B cell (primary cell): ENCODE data around the gene ARMC9. TPM values are rescaled to one million over a fixed set of nuclear protein-coding genes. Genes with fewer than 3 reads are reported as not detected.

Source experiments
- ATAC-seq: fragments of 200-7000 bp; cut with Tn5 transposase; one replicate; pipeline ENCODE4 v1.10.0; 2021; ENCODE audit warnings: low read depth, mild to moderate bottlenecking, moderate number of reproducible peaks, moderate library complexity
- CTCF ChIA-PET: fragments of 350-600 bp; sonication (Branson Sonifier 250); formaldehyde crosslinking; loops from one replicate; lab custom pipeline; 2021; ENCODE audit warnings: antibody characterized with exemption, inconsistent platforms; lab: Charles Lee
- POLR2A ChIA-PET: fragments of 350-600 bp; sonication (Branson Sonifier 250); formaldehyde crosslinking; loops from one replicate; lab custom pipeline; 2021; ENCODE audit warnings: antibody characterized with exemption; lab: Charles Lee
- DNase-seq: peaks from one replicate; pipeline ENCODE4 v3.0.0; 2013
- H2AFZ ChIP-seq: 2 replicates; pipeline ENCODE4 v1.6.1; 2012; ENCODE audit warnings: mild to moderate bottlenecking, low read depth, low read length; ENCODE audit not compliant: insufficient read depth, poor library complexity, severe bottlenecking
- H3K27ac ChIP-seq, 2 donors: 1 replicate in 1 of 2; 2 replicates in 1 of 2; pipeline ENCODE4 v1.5.1; 2012 to 2013; ENCODE audit warnings: low read length in 2 of 2, mild to moderate bottlenecking in 2 of 2, moderate library complexity in 1 of 2
- H3K27me3 ChIP-seq, 4 experiments: fragments of 200-600 bp in 1 of 4; sonication (generic) in 1 of 4; replicated peaks in 1 of 4; 1 replicate in 2 of 4; 2 replicates in 2 of 4; pipeline versions ENCODE4 v1.6.1 to v1.7.0; 2013 to 2016; ENCODE audit warnings: low read length in 3 of 4, mild to moderate bottlenecking in 2 of 4, mixed read lengths in 1 of 4, moderate library complexity in 1 of 4; ENCODE audit not compliant: insufficient read depth in 4 of 4, control insufficient read depth in 3 of 4; ENCODE audit errors: control extremely low read depth in 1 of 4
- H3K36me3 ChIP-seq, 2 experiments: replicated peaks in 1 of 2; 1 replicate in 1 of 2; 2 replicates in 1 of 2; pipeline versions ENCODE4 v1.6.1 to v1.7.1; 2013; ENCODE audit warnings: low read length in 1 of 2; ENCODE audit not compliant: insufficient read depth in 2 of 2, control insufficient read depth in 1 of 2; ENCODE audit errors: control extremely low read depth in 1 of 2, extremely low read depth in 1 of 2
- H3K4me1 ChIP-seq, 2 donors: fragments of 200-600 bp in 1 of 2; sonication (generic) in 1 of 2; 1 replicate in 1 of 2; 2 replicates in 1 of 2; pipeline versions ENCODE4 v1.5.1 to v1.6.1; 2013 to 2017; ENCODE audit warnings: low read length in 2 of 2; ENCODE audit not compliant: control insufficient read depth in 2 of 2, insufficient read depth in 2 of 2
- H3K4me2 ChIP-seq: replicated peaks from 2 replicates; pipeline ENCODE3; 2012; ENCODE audit warnings: mild to moderate bottlenecking, low read depth, low read length; ENCODE audit not compliant: poor library complexity, severe bottlenecking
- H3K4me3 ChIP-seq, 5 experiments: fragments of 200-600 bp in 1 of 5; sonication (generic) in 1 of 5; 1 replicate in 3 of 5; 2 replicates in 2 of 5; pipeline versions ENCODE4 v1.5.1 to v1.7.0; 2011 to 2016; ENCODE audit warnings: low read length in 4 of 5, mild to moderate bottlenecking in 4 of 5, low read depth in 2 of 5, control low read depth in 1 of 5, moderate library complexity in 1 of 5; ENCODE audit not compliant: insufficient read depth in 1 of 5; ENCODE audit errors: control extremely low read depth in 1 of 5, extremely low read depth in 1 of 5
- H3K79me2 ChIP-seq: fragments of 200-600 bp; sonication (generic); one replicate; pipeline ENCODE4 v1.6.0; 2016; ENCODE audit warnings: low read length; ENCODE audit not compliant: control insufficient read depth, insufficient read depth
- H3K9ac ChIP-seq: fragments of 200-600 bp; sonication (generic); 2 replicates; pipeline ENCODE4 v1.6.1; 2017; ENCODE audit warnings: mild to moderate bottlenecking, low read length, moderate library complexity
- H3K9me3 ChIP-seq, 3 donors: one replicate each; pipeline versions ENCODE4 v1.6.1 to v1.7.1; 2013; ENCODE audit warnings: low read length in 2 of 3; ENCODE audit not compliant: control insufficient read depth in 2 of 3, insufficient read depth in 1 of 3; ENCODE audit errors: control extremely low read depth in 1 of 3
- H4K20me1 ChIP-seq: 2 replicates; pipeline ENCODE4 v1.6.0; 2012; ENCODE audit warnings: mild to moderate bottlenecking, low read length; ENCODE audit not compliant: insufficient read depth, control insufficient read depth, poor library complexity, severe bottlenecking
- H3K27ac Mint-ChIP-seq: one replicate; pipeline ENCODE4 v1.8.0; 2021; ENCODE audit warnings: mixed read lengths
- H3K27me3 Mint-ChIP-seq: one replicate; pipeline ENCODE4 v1.8.0; 2021; ENCODE audit warnings: mixed read lengths
- H3K4me1 Mint-ChIP-seq: one replicate; pipeline ENCODE4 v1.8.0; 2021; ENCODE audit warnings: mixed read lengths
- H3K4me3 Mint-ChIP-seq: one replicate; pipeline ENCODE4 v1.8.0; 2021; ENCODE audit warnings: mixed read lengths
- H3K9me3 Mint-ChIP-seq: one replicate; pipeline ENCODE4 v1.8.0; 2022; ENCODE audit warnings: mixed read lengths; ENCODE audit not compliant: insufficient read depth
- CTCF ChIP-seq: fragments of 200-600 bp; IDR thresholded peaks from one replicate; pipeline ENCODE4 v1.8.0; 2022; ENCODE audit warnings: antibody characterized with exemption, mild to moderate bottlenecking
- EZH2 ChIP-seq: IDR thresholded peaks from 2 replicates; pipeline ENCODE4 v1.6.1; 2012; ENCODE audit warnings: borderline replicate concordance, low read depth, mild to moderate bottlenecking, moderate library complexity, low read length; ENCODE audit not compliant: insufficient read depth, poor library complexity, severe bottlenecking
- WGBS: methylation state at CpG from one replicate; pipeline ENCODE4 v1.1.5; 2013; ENCODE audit warnings: missing lambda C conversion rate; ENCODE audit not compliant: insufficient coverage; 5-methylcytosine and 5-hydroxymethylcytosine counted together
- intact Hi-C: fragments of 100-400 bp; cut with micrococcal nuclease; formaldehyde crosslinking; loops from one replicate; pipeline ENCODE4 v1.10.0; 2022
- polyA plus RNA-seq: library from polyadenylated mRNA; depleted of rRNA; stranded (reverse); fragments of >200 nt; gene quantifications from 2 replicates; pipeline ENCODE4 v1.2.3, GENCODE V29; 2012
- total RNA-seq, 2 donors: library from RNA; stranded (reverse); fragments of 120-200 nt in 1 of 2; gene quantifications; 1 replicate in 1 of 2; 2 replicates in 1 of 2; pipeline versions ENCODE4 v1.2.3 to v1.2.4, GENCODE V29; 2013 to 2022

Gene ARMC9
- total and polyA plus RNA-seq, 2 donors (not counting 1 experiment from before 2014, with no cell fraction given), result 0.40 to 5.4 TPM

DNA sequence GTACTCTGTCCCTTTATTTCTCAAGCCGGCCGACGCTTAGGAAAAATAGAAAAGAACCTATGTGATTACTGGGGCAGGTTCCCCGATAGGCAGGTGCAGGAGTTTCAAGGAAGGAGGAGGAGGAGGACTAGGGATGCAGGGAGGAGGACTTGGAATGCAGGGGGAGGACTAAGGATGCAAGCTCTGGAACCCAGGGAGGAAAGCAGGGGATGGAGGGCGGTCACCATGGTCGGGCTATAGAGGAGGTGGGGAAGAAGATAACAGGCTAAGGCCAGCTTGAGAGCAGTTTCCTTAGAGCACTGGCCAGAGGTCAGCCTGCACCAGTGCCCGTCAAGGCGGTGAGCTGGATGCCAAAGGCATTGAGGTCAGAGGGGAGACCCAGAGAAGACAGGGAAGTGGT lies 178.4 kb downstream of the ARMC9 start:
- Mint-ChIP-seq H3K4me3 (no peak overlapping the region), H3K27me3 (peaks cover 3% of the 10 kb centered on the region), H3K4me1 (no peaks in the 10 kb centered on the region), H3K9me3 (no peaks in the 10 kb centered on the region), H3K27ac (no peak overlapping the region)
- Histone ChIP-seq H3K4me3 (no peak overlapping the region), H3K9me3 (no peaks in the 10 kb centered on the region), H4K20me1 (no peaks in the 10 kb centered on the region), H3K36me3 (no peaks in the 10 kb centered on the region), H3K27ac (no peak overlapping the region), H3K79me2 (no peaks in the 10 kb centered on the region), H3K4me2 (no peak overlapping the region), H3K9ac (no peak overlapping the region), H3K4me1 (no peaks in the 10 kb centered on the region), H2AFZ (no peak overlapping the region), H3K27me3 (no peaks in the 10 kb centered on the region)
- ChIA-PET CTCF (interaction anchor here (0.8 kb wide), 1 partner anchor 28 kb away, joined by 4 read pairs; no protein-coding TSS in a partner anchor), POLR2A (interaction anchor here (0.7 kb wide), 1 partner anchor 13 kb away, joined by 7 read pairs; no protein-coding TSS in a partner anchor)
- TF ChIP-seq CTCF, result no peak
- no peak for TF ChIP-seq EZH2
- intact Hi-C loops, result no loop called here
- WGBS, result 96% methylated on average over 6 of the region's 8 CpGs
- DNase-seq (no peak), ATAC-seq (no peak)

DNA sequence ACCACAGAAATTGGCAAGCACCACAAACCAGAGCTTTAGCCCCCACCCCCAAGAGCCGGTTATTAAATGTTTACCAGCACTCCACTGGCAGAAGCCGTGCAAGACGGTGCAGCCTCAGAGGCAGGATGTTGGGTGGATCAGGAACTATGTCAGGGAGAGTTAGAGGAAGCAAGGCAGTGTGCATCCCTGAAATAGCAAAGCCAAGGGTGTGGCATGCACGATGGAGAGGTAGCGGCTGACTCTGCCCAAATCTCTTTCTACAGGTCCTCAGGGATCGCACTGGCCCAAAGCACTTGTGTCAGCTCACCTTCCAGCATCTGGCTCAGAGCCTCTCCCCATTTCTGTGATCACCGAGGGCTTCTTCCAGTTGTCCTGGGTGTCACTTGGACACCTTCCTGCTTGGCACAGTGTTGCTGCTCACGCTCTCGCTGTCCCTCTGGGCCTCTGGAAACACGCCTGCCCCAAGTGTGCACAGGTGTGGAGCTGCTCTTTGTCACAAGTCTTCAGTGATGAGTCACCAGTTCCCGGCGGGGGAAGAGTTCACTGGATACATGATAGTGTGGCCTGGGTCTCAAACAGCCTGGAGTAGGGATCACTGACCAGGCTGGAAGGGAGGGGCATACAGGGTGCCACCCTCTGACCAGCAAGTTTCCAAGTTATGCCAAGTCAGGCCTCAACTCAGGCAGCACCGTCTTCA lies 179.7 kb downstream of the ARMC9 start:
- no peak overlapping the region for H2AFZ ChIP-seq
- CTCF ChIA-PET, result interaction anchor here (0.6 to 0.7 kb wide), 2 partner anchors 150 to 382 kb away, joined by 3 to 4 read pairs; no protein-coding TSS in a partner anchor

More for the DNA sequence above, 179.7 kb downstream of the ARMC9 start:
- Histone ChIP-seq H3K4me2 (no peak overlapping the region), H3K4me1 (no peaks in the 10 kb centered on the region), H3K9ac (no peak overlapping the region), H3K9me3 (no peaks in the 10 kb centered on the region), H3K36me3 (no peaks in the 10 kb centered on the region), H3K79me2 (no peaks in the 10 kb centered on the region), H3K27ac (no peak overlapping the region), H3K4me3 (no peak overlapping the region), H3K27me3 (no peaks in the 10 kb centered on the region), H4K20me1 (no peaks in the 10 kb centered on the region)
- H3K9me3 Mint-ChIP-seq, result no peaks in the 10 kb centered on the region
- TF ChIP-seq CTCF, result no peak
- TF ChIP-seq EZH2, result no peak
- no peaks in the 10 kb centered on the region for H3K4me1 Mint-ChIP-seq
- no peak overlapping the region for H3K4me3 Mint-ChIP-seq
- 86% methylated on average over 12 of the region's 13 CpGs for WGBS
- DNase-seq (no peak), ATAC-seq (no peak)
- H3K27ac Mint-ChIP-seq, result no peak overlapping the region
- intact Hi-C loops, result no loop called here
- peaks cover 3% of the 10 kb centered on the region for H3K27me3 Mint-ChIP-seq
- POLR2A ChIA-PET, result no interaction called here
